NT2/D1 (cell line): ENCODE results near the gene PDIA6.

Experiments
- SUZ12 ChIP-seq: IDR thresholded peaks from 2 replicates; pipeline ENCODE4 v1.6.1; 2011; ENCODE audit not compliant: insufficient read length, insufficient read depth; ENCODE audit errors: extremely low read depth
- YY1 ChIP-seq: IDR thresholded peaks from 2 replicates; pipeline ENCODE4 v1.6.1; 2011; ENCODE audit not compliant: insufficient read length, insufficient read depth
- ZNF274 ChIP-seq: IDR thresholded peaks from 2 replicates; pipeline ENCODE4 v1.6.1; 2011; ENCODE audit warnings: mild to moderate bottlenecking, low read depth, low read length

DNA sequence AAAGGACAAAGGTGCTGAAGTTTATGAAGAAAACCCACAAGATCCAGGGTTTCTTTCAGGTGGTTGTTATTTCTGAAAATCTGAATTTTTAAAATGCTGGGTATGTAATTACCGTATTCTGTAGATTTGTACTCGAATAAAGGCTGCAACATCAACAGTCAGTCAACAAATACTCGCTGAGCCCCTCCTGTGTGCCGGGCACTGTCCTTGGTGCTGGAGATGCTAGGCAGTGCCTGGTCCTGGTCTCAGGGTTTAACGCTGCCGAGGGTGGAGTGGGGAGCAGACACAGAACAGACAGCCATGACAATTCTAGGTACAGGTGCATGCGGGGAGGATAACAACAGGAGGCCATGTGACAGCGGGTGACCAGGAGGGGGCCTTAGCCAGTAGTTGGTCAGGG is 27.2 kb upstream of the PDIA6 start:
- TF ChIP-seq YY1 (no peak), ZNF274 (no peak), SUZ12 (no peak)
